IPS DF 4.7 (cell line): ENCODE measurements around the gene GNB1L.
"Not testable (repeated sequence)": the region's sequence is repeated elsewhere in the genome, so short reads cannot be mapped to it uniquely, and the experiment has no call there.

Experiments used
- DNase-seq: peaks from one replicate; pipeline ENCODE4 v3.0.0-alpha.2; 2013; ENCODE audit warnings: low spot score; ENCODE audit errors: extremely low read depth

The GNB1L gene

GRCh38 chr22:19798003-19798665 is 56.5 kb downstream of the GNB1L start:
- DNase-seq: no peak

- DNase-seq: no peak
These were observed 57.3 kb downstream of the GNB1L start for GRCh38 chr22:19797086-19798002.

GRCh38 chr22:19796160-19796559 is 58.5 kb downstream of the GNB1L start:
- DNase-seq: no peak

GRCh38 chr22:19795617-19796008 is 59.1 kb downstream of the GNB1L start:
- no peak for DNase-seq

- DNase-seq: no peak
These were observed 60.9 kb downstream of the GNB1L start for GRCh38 chr22:19793661-19794310.

- DNase-seq: no peak
These were observed 61.5 kb downstream of the GNB1L start for GRCh38 chr22:19793161-19793560.

GRCh38 chr22:19792383-19792896 is 62.2 kb downstream of the GNB1L start:
- DNase-seq: not testable (repeated sequence)

- no peak for DNase-seq
These were observed 62.8 kb downstream of the GNB1L start for GRCh38 chr22:19791894-19792293.

- no peak for DNase-seq
These were observed 63.4 kb downstream of the GNB1L start for GRCh38 chr22:19791243-19791642.

- DNase-seq: no peak
These were observed 64.8 kb downstream of the GNB1L start for GRCh38 chr22:19789828-19790227.

GRCh38 chr22:19789406-19789805 is 65.3 kb downstream of the GNB1L start:
- DNase-seq: no peak

- no peak for DNase-seq
These were observed 65.9 kb downstream of the GNB1L start for GRCh38 chr22:19788661-19789225.

- no peak for DNase-seq
These were observed 66.9 kb downstream of the GNB1L start for GRCh38 chr22:19787849-19788141.

GRCh38 chr22:19786959-19787848 is 67.5 kb downstream of the GNB1L start:
- DNase-seq: no peak

- DNase-seq: no peak
These were observed 68.4 kb downstream of the GNB1L start for GRCh38 chr22:19786264-19786585.

GRCh38 chr22:19785461-19786263 is 69.0 kb downstream of the GNB1L start:
- DNase-seq: no peak

- no peak for DNase-seq
These were observed 70.1 kb downstream of the GNB1L start for GRCh38 chr22:19784384-19785175.

- no peak for DNase-seq
These were observed 70.9 kb downstream of the GNB1L start for GRCh38 chr22:19783586-19784383.
